ENCODE measurements around the gene PPDPF.

- no peak for TF ChIP-seq CTCF (IDR thresholded peaks at IDR 0.05)
- TF ChIP-seq POLR2A (IDR thresholded peaks at IDR 0.05), result no peak
These were observed 33.3 kb upstream of the PPDPF start for GRCh38 chr20:63487116-63487764.

Measured in testis (tissue), 2 donors.